Activated CD8-positive, alpha-beta T cell treated with anti-CD3 and anti-CD28 coated beads for 36 hours (primary cell): Measurements from ENCODE around the gene LPCAT1. TPM values are rescaled to one million over a fixed set of nuclear protein-coding genes. Genes with fewer than 3 reads are reported as not detected.
A peak's percentile ranks its signal among the peaks of the same experiment; 100 is the strongest.

Experiments
- ATAC-seq: fragments of 200-7000 bp; cut with Tn5 transposase; one replicate; pipeline ENCODE4 v1.10.0; 2021; ENCODE audit warnings: mild to moderate bottlenecking, moderate library complexity
- CTCF ChIA-PET: fragments of 350-600 bp; sonication (Branson Sonifier 250); formaldehyde crosslinking; loops from one replicate; lab custom pipeline; 2021; ENCODE audit warnings: antibody characterized with exemption; lab: Charles Lee
- POLR2A ChIA-PET: fragments of 350-600 bp; sonication (Branson Sonifier 250); formaldehyde crosslinking; loops from one replicate; lab custom pipeline; 2021; ENCODE audit warnings: antibody characterized with exemption; lab: Charles Lee
- DNase-seq: peaks from one replicate; pipeline ENCODE4 v3.0.0-alpha.2; 2020
- H3K27ac Mint-ChIP-seq: one replicate; pipeline ENCODE4 v1.8.0; 2021; ENCODE audit warnings: mild to moderate bottlenecking, mixed read lengths
- H3K27me3 Mint-ChIP-seq: one replicate; pipeline ENCODE4 v1.8.0; 2021; ENCODE audit warnings: mixed read lengths
- H3K36me3 Mint-ChIP-seq: one replicate; pipeline ENCODE4 v1.8.0; 2021; ENCODE audit warnings: low read depth, mixed read lengths
- H3K4me1 Mint-ChIP-seq: one replicate; pipeline ENCODE4 v1.8.0; 2021; ENCODE audit warnings: low read depth, mixed read lengths
- H3K4me3 Mint-ChIP-seq: one replicate; pipeline ENCODE4 v1.8.0; 2021; ENCODE audit warnings: mild to moderate bottlenecking, moderate library complexity, mixed read lengths
- H3K9me3 Mint-ChIP-seq: one replicate; pipeline ENCODE4 v1.8.0; 2021; ENCODE audit warnings: mixed read lengths
- intact Hi-C: fragments of 100-400 bp; cut with micrococcal nuclease; formaldehyde crosslinking; loops from one replicate; pipeline ENCODE4 v1.10.0; 2022
- total RNA-seq, 2 experiments: library from RNA; stranded (reverse); gene quantifications; one replicate each; pipeline ENCODE4 v1.2.3, GENCODE V29; 2021
- TF ChIP-seq, protein P1 (sequence below): fragments of 200-600 bp; IDR thresholded peaks from one replicate; pipeline ENCODE4 v1.8.0; 2022; ENCODE audit warnings: antibody characterized with exemption, mild to moderate bottlenecking

The LPCAT1 gene
- total RNA-seq, 2 experiments from 2014 or later, result 37.2 to 43.6 TPM

DNA sequence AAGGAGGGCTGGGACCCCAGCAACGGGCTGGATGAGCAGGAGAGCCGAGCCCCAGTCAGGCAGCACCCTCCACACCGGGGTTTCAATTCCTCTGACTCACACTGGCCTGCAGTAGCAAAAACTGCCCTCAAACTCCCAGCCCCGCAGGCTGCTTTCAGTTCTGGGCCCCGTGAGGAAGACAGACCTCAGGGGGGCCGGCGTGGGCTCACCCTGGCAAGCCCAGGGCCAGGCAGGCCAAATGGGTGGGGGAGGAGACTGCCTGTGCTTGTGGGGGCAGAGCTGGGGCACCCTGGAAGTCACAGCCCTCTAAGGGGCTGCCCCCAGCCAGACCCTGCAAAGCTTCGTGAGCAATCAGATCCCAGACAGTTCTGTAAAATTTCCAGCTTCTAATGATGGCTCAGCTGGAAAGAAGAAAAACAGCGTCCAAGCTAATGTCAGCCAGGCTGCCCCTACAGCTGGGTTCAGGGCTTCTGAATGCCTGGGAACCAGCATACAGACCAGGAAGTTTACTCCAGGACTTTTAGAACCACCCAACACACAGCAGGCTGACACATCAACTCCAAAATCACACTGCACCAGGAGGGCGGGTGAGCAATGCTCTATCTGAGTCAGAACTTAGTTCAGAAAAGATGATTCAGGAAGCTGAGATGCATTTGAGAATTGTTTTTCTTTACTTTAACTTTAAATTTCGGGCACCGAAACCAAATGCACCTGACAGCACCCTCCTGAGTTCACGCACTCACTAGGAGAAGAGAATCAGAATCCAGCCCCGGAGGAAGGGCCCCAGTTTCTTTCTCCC, 34.7 kb downstream of the LPCAT1 start:
- Mint-ChIP-seq H3K4me3 (peak overlapping the region; percentile 19), H3K27me3 (no peaks in the 10 kb centered on the region), H3K9me3 (no peaks in the 10 kb centered on the region), H3K36me3 (peaks cover 43% of the 10 kb centered on the region), H3K27ac (peak overlapping the region; percentile 77), H3K4me1 (peaks cover 80% of the 10 kb centered on the region)
- ChIA-PET POLR2A (interaction anchor here (1.2 to 1.3 kb wide), 2 partner anchors 9 to 11 kb away, joined by 3 read pairs; no protein-coding TSS in a partner anchor), CTCF (interaction anchor here (0.8 to 1.2 kb wide), 5 partner anchors 9 to 156 kb away, joined by 3 read pairs; partner anchors contain the start of gene LPCAT1)
- ATAC-seq (peak; percentile 82), DNase-seq (peak; percentile 77)
- intact Hi-C loops, result loop anchor here (5.0 kb wide), 1 partner anchor 153 kb away; no protein-coding TSS in a partner anchor
- TF ChIP-seq, protein P1, sequence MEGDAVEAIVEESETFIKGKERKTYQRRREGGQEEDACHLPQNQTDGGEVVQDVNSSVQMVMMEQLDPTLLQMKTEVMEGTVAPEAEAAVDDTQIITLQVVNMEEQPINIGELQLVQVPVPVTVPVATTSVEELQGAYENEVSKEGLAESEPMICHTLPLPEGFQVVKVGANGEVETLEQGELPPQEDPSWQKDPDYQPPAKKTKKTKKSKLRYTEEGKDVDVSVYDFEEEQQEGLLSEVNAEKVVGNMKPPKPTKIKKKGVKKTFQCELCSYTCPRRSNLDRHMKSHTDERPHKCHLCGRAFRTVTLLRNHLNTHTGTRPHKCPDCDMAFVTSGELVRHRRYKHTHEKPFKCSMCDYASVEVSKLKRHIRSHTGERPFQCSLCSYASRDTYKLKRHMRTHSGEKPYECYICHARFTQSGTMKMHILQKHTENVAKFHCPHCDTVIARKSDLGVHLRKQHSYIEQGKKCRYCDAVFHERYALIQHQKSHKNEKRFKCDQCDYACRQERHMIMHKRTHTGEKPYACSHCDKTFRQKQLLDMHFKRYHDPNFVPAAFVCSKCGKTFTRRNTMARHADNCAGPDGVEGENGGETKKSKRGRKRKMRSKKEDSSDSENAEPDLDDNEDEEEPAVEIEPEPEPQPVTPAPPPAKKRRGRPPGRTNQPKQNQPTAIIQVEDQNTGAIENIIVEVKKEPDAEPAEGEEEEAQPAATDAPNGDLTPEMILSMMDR, result peak; percentile 17

DNA sequence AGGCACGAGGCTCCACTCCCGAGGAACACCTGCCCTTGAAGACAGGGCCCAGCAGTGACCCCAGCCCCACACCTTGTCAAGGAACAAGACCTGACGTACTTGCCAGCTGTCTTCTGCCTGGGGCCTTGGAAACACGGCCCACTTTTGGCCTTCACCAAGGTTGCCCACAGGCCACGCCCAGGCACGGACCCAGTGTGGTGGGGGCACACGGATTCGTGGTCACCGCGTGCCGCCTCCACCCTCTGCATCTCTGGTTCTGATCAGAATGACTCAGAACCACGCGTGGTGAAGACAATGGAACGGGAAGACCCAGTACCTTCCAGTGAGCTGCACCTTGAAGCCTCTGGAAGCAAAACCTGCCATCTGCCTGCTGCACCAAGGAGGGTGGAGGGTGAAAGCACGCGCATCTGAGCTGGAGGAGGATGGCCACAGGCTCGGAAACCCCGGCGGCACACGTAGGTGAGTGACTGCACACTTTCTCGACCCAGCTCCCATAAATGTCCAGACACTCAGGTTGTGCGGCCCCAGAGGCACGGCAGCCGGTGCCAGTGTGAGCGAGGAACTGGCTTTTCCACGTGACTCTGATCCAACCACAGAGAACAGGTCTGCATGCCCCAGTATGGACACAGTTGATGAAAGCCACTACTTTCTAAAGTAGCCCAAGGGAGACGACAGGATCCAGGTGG, 36.5 kb downstream of the LPCAT1 start:
- TF ChIP-seq, protein P1, result no peak
- CTCF ChIA-PET, result interaction anchor here (1.7 kb wide), 1 partner anchor 107 kb away, joined by 4 read pairs; no protein-coding TSS in a partner anchor
- Mint-ChIP-seq H3K27me3 (no peaks in the 10 kb centered on the region), H3K4me1 (peaks cover 64% of the 10 kb centered on the region), H3K9me3 (no peaks in the 10 kb centered on the region), H3K36me3 (peaks cover 35% of the 10 kb centered on the region), H3K4me3 (no peak overlapping the region), H3K27ac (no peak overlapping the region)
- POLR2A ChIA-PET, result no interaction called here
- ATAC-seq (no peak), DNase-seq (no peak)
- intact Hi-C loops, result loop anchor here (5.0 kb wide), 1 partner anchor 155 kb away; no protein-coding TSS in a partner anchor

DNA sequence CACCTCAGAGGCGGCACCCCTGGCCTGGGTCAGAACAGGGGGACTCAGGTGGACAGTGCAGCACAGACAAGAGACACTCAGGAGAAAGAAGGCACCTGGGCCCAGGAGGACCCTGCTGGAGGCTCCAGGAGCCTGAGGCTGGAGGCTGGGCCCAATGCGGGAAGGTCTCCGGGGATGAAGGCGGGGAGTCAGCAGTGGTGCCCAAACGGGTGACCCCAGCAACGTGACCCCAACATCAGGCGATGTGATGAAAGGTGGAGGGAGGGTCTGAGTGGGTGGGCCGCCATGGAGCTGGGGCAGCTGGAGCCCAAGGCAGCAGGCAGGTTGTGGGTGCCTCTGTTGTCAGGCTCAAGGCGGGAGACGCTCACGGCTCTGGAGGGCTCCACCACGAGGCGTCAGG, 37.5 kb downstream of the LPCAT1 start:
- no peak for ATAC-seq
- TF ChIP-seq, protein P1, result no peak
- Mint-ChIP-seq H3K27ac (no peak overlapping the region), H3K27me3 (no peaks in the 10 kb centered on the region), H3K36me3 (peaks cover 28% of the 10 kb centered on the region), H3K4me3 (no peak overlapping the region), H3K4me1 (peaks cover 56% of the 10 kb centered on the region), H3K9me3 (no peaks in the 10 kb centered on the region)
- POLR2A ChIA-PET, result no interaction called here
- CTCF ChIA-PET, result interaction anchor here (1.7 kb wide), 2 partner anchors 106 to 159 kb away, joined by 4 to 6 read pairs; no protein-coding TSS in a partner anchor
- intact Hi-C loops, result loop anchor here (5.0 kb wide), 1 partner anchor 156 kb away; no protein-coding TSS in a partner anchor
- DNase-seq, result no peak

DNA sequence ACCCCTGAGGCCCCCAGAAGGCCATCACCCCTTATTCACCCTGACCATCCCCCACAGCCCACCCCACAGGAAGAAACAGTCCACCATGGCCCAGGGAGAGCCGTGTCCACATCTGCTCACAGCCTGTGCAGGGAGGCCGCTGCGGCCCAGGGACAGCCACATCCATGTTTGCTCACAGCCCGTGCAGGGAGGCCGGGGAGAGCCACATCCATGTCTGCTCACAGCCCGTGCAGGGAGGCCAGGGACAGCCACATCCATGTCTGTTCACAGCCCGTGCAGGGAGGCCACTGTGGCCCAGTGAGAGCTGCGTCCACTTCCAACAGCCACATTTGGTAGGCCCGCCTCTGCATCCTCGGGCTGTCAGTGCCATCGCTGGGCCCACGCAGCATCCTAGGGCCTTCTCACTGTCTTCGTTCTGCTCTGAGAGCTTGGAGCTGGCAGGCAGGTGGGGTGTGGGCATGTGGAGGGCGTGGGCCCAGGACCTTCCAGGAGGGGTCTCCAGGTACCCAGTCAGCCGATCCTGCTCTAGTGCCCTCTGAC, 38.1 kb downstream of the LPCAT1 start:
- ChIA-PET POLR2A (no interaction called here), CTCF (interaction anchor here (1.7 kb wide), 1 partner anchor 159 kb away, joined by 6 read pairs; no protein-coding TSS in a partner anchor)
- no peak for DNase-seq
- no peaks in the 10 kb centered on the region for H3K9me3 Mint-ChIP-seq
- no peak overlapping the region for H3K4me3 Mint-ChIP-seq
- peaks cover 51% of the 10 kb centered on the region for H3K4me1 Mint-ChIP-seq
- intact Hi-C loops, result loop anchor here (5.0 kb wide), 1 partner anchor 157 kb away; no protein-coding TSS in a partner anchor
- peak overlapping the region; percentile 80 for H3K27ac Mint-ChIP-seq
- ATAC-seq, result no peak
- TF ChIP-seq, protein P1, result no peak
- peaks cover 25% of the 10 kb centered on the region for H3K36me3 Mint-ChIP-seq
- no peaks in the 10 kb centered on the region for H3K27me3 Mint-ChIP-seq
